Measurements from ENCODE around the gene RAD52.

- TF ChIP-seq, protein P1, sequence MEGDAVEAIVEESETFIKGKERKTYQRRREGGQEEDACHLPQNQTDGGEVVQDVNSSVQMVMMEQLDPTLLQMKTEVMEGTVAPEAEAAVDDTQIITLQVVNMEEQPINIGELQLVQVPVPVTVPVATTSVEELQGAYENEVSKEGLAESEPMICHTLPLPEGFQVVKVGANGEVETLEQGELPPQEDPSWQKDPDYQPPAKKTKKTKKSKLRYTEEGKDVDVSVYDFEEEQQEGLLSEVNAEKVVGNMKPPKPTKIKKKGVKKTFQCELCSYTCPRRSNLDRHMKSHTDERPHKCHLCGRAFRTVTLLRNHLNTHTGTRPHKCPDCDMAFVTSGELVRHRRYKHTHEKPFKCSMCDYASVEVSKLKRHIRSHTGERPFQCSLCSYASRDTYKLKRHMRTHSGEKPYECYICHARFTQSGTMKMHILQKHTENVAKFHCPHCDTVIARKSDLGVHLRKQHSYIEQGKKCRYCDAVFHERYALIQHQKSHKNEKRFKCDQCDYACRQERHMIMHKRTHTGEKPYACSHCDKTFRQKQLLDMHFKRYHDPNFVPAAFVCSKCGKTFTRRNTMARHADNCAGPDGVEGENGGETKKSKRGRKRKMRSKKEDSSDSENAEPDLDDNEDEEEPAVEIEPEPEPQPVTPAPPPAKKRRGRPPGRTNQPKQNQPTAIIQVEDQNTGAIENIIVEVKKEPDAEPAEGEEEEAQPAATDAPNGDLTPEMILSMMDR (conservative IDR thresholded peaks at IDR 0.05; ENCODE audit: low read depth, low read length): no peak
- TF ChIP-seq EZH2 (IDR thresholded peaks at IDR 0.05; ENCODE audit: low read length, unreplicated experiment) (no peak), EZH2phosphoT487 (IDR thresholded peaks at IDR 0.05; ENCODE audit: borderline replicate concordance, low read length) (no peak)
These were observed 29.9 kb upstream of the RAD52 start for GRCh38 chr12:979349-979748.
